NOMO-1 treated with DMSO at 0.1 percent for 48 hours (cell line): ENCODE data around the gene SLX9.
"Not testable (repeated sequence)": the region's sequence is repeated elsewhere in the genome, so short reads cannot be mapped to it uniquely, and the experiment has no call there.

Source experiments
- DNase-seq: peaks from one replicate; lab custom pipeline; 2025; ENCODE audit not compliant: unreplicated experiment; lab: John Stamatoyannopoulos, UW

The SLX9 gene

DNA sequence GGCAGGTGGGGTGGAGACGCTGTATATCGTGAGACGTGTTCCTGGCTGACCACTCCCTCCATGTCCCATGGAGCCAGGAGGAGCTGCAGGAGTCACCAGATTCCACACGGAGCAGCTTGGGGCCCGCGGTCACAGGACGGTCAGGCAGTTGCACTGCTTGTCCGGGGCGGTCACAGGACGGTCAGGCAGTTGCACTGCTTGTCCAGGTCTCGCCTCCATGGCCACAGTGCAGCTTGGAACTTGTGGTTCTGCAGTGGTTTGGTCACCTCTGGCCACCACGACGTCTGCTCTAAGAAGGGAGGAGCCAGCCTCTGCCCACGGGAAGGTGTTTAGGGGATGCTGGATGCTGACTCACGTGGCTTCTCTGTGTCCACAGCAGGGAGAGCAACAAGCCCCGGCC, 33.0 kb downstream of the SLX9 start:
- DNase-seq, result no peak

DNA sequence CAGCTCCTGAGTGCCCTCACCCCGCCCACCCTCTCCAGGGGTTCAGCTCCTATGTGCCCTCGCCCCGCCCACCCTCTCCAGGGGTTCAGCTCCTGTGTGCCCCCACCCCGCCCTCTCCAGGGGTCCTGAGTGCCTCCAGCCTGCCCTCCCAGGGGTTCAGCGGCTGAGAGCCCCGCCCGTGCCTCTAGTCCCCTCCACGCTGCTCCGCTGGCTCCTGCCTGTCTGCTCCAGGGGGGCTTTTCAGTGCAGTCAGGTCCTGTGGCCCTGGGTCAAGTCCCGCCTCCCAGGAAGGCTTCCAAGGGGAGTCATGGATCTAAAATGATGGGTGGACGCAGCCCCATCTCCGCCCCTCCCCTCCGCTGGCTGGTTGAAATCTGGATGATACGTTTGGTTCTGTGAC, 33.8 kb downstream of the SLX9 start:
- no peak for DNase-seq

GRCh38 chr21:44974676-44975075, 34.8 kb downstream of the SLX9 start:
- no peak for DNase-seq

- no peak for DNase-seq
These were observed 36.1 kb downstream of the SLX9 start for GRCh38 chr21:44975720-44976555.

- DNase-seq, result not testable (repeated sequence)
These were observed 36.9 kb downstream of the SLX9 start for GRCh38 chr21:44976556-44977393.

DNA sequence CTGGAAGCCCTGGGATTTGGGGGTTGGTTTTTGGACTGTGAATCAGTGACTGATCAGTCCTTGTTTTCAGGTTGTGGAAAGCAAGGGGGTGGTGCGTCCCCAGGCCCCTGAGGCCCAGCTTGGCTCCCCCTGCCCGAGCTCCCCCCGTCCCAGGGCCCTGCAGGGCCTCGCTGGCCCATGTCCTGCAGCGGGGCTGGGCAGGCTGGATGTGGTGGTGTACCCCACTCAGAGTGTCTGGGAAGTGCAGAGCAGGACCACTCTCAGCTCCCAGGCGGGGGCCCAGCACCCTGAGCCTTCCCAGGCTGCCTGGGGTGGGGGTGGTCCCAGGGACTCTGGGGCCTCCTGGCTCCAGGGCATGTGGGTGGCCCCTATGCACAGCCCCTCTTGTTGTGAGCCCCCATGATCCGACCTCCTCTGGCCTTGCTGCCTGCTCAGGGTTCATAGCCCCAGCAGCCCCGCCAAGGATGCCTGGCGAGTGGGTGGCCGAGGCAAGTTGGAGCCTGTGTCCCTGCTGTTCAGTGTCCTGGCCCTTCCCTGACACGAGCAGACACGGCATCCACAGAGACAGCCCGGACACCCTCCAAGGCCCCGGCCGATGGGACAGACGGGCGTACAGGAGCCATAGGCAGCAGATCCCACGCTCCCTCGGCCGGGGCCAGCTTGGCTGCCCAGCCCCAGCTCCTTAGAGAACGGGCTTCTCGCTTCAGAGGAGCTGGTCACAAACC, 37.9 kb downstream of the SLX9 start:
- DNase-seq, result no peak

DNA sequence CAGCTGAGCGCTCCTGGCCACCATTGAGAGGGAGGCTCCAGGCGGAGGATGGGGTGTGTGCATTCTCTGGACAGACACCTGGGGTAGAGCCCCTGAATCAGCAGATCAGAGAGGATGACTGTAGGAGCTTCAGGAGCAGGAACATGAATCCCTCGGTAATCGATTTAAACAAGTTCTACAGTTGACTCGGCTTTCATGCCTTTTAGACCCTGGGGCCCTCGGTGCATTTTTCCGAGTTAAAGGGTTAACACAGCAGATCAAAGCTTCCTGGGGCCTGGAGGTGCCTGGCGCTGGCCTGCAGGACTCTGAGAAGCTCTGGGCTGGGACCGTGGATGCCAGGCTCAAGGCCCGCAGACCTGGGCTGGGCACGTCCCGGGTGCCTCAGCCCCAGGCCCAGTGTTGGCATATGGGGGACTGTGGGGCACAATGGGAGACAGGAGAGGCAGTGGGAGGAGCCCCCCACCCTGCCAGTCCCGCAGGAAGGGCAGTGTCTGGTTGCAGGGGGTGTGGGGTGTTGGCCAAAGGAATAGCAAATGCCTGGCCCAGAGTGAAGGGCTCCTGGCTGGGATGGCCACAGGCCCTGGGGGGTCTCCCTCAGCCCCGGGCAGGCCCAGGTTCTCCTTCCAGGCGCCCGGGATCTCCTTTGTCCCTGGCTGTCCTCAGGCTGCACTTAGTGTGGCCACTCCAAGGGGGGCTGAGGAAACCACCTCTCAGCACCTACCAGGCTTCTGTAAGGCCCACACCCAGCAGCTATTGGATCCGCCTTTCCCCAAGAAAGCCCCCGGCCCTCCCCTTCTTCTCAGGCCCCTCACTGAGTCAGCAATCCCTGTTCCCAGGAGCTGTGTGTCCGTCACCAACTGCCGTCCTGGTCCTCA, 40.1 kb downstream of the SLX9 start:
- DNase-seq, result no peak

- DNase-seq, result no peak
These were observed 41.0 kb downstream of the SLX9 start for GRCh38 chr21:44980562-44981489.

GRCh38 chr21:44982558-44983250, 42.9 kb downstream of the SLX9 start:
- no peak for DNase-seq

GRCh38 chr21:44983421-44984206, 43.8 kb downstream of the SLX9 start:
- DNase-seq, result no peak

GRCh38 chr21:44984428-44984791, 44.6 kb downstream of the SLX9 start:
- DNase-seq, result no peak

GRCh38 chr21:44984792-44985440, 45.1 kb downstream of the SLX9 start:
- DNase-seq, result no peak

GRCh38 chr21:44985441-44986401, 45.9 kb downstream of the SLX9 start:
- DNase-seq, result no peak

DNA sequence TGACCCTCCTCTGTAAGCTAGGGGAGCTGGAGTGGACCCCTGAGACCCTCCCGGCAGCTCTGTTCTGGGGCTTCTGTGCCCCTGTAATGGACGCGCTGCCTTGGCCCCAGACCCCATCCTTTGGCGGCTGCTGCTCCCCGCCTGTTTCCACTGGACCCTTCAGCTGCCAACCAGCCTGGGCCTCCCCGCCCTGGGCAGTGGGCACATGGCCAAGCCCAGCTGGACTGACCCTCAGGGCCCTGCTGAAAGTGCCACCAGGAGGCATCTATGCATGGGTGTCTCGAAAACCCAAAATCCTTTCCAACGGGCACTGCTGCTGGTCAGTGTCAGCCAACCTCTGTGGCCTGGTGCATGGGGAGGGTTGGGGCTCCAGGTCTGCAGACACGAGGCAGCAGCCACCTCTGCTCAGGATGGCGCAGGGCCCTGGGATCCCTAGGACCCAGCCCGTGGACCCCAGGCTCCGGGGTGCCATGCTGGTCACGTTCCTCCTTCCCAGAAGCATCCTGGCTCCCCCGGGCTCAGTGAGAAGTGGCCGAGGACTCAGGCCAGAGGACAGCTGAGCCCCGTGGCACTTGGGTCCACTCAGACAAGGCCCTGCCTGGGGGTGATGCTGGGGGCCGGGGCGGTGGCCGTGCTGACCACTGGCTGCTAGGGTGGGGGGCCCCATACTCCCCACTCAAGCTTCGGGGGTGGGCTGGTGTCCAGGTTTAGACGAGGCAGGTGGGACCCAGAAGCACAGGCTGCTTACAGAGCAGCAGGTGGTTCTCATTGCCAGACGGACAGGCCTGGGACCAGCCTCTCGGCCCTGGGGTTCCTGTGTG, 46.9 kb downstream of the SLX9 start:
- no peak for DNase-seq

- DNase-seq, result no peak
These were observed 47.6 kb downstream of the SLX9 start for GRCh38 chr21:44987301-44987885.
